ENCODE measurements around the gene ADM5. TPM values are rescaled to one million over a fixed set of nuclear protein-coding genes. Genes with fewer than 3 reads are reported as not detected.
A peak's percentile ranks its signal among the peaks of the same experiment; 100 is the strongest.

The ADM5 gene
- polyA plus RNA-seq, 2 of the 4 experiments (the other 2 are of a cell fraction), result 2.0 to 4.3 TPM

- no peak overlapping the region for H3K4me3 ChIP-seq
- ChIA-PET CTCF (interaction anchor here (1.5 to 4.5 kb wide), 5 partner anchors 11 to 35 kb away, joined by 5 to 29 read pairs (median 12); no protein-coding TSS in a partner anchor), POLR2A (interaction anchor here (1.3 kb wide), 1 partner anchor 97 kb away, joined by 3 read pairs; the partner anchor contains the start of gene FUZ)
- peak overlapping the region in 1 of 2 experiments; percentile 64; a peak in 2 of 6 replicates for H3K27ac ChIP-seq
- no peak for TF ChIP-seq CHD2 (IDR thresholded peaks at IDR 0.05; ENCODE audit: low read length, partially characterized antibody)
- TF ChIP-seq KDM5A (IDR thresholded peaks at IDR 0.05), result no peak
- no peak for TF ChIP-seq MAFK (IDR thresholded peaks at IDR 0.05; ENCODE audit: partially characterized antibody)
- 56% methylated on average over 3 of the region's 3 CpGs for WGBS (ENCODE audit: missing lambda C conversion rate)
- no peaks in the 10 kb centered on the region for H3K9me3 ChIP-seq
- no peak for ATAC-seq
- peaks cover 9% of the 10 kb centered on the region; the same call in 2 of the 3 replicates for H3K4me1 ChIP-seq
- no peak for DNase-seq (ENCODE audit: low read depth in 1 of 2, low spot score in 1 of 2)
- H3K4me2 ChIP-seq, result peak overlapping the region; percentile 44
- FAIRE-seq, result no peak
Measured at GRCh38 chr19:49716154-49716553, 26.8 kb downstream of the ADM5 start.

- Histone ChIP-seq H3K27ac (no peak overlapping the region), H3K4me3 (no peak overlapping the region), H3K9me3 (no peaks in the 10 kb centered on the region), H3K4me2 (no peak overlapping the region), H3K4me1 (no peaks in the 10 kb centered on the region; the same call in 2 of the 3 replicates)
- DNase-seq (ENCODE audit: low read depth in 1 of 2, low spot score in 1 of 2) (no peak), FAIRE-seq (no peak), ATAC-seq (no peak)
- ChIA-PET CTCF (interaction anchor here (0.9 to 4.5 kb wide), 16 partner anchors 9 to 172 kb away, joined by 3 to 29 read pairs (median 4); partner anchors contain the start of genes AP2A1 and FUZ), POLR2A (interaction anchor here (0.8 kb wide), 1 partner anchor 10 kb away, joined by 6 read pairs; no protein-coding TSS in a partner anchor)
- no peak for TF ChIP-seq REST (IDR thresholded peaks at IDR 0.05)
- TF ChIP-seq RAD21 (conservative IDR thresholded peaks at IDR 0.05 in 1 of 2, IDR thresholded peaks at IDR 0.05 in 1 of 2), result no peak
- TF ChIP-seq HMGXB4 (CRISPR knock-in tag; IDR thresholded peaks at IDR 0.05; ENCODE audit: borderline replicate concordance), result no peak
- TF ChIP-seq BHLHE40 (IDR thresholded peaks at IDR 0.05; ENCODE audit: low read depth, low read length), result no peak
- TF ChIP-seq BCL3 (IDR thresholded peaks at IDR 0.05), result no peak
- TF ChIP-seq PBX3 (IDR thresholded peaks at IDR 0.05), result no peak
- no peak for TF ChIP-seq GATA3 (IDR thresholded peaks at IDR 0.05; ENCODE audit: borderline replicate concordance)
- no peak for TF ChIP-seq MAFK (IDR thresholded peaks at IDR 0.05; ENCODE audit: partially characterized antibody)
- no peak for TF ChIP-seq TFCP2L1 (CRISPR knock-in tag; IDR thresholded peaks at IDR 0.05)
- TF ChIP-seq RFX5 (IDR thresholded peaks at IDR 0.05), result no peak
- TF ChIP-seq MYC (IDR thresholded peaks at IDR 0.05; ENCODE audit: borderline replicate concordance, low read length), result no peak
- no peak for TF ChIP-seq ZSCAN20 (CRISPR knock-in tag; IDR thresholded peaks at IDR 0.05)
- TF ChIP-seq NR3C1 (IDR thresholded peaks at IDR 0.05), result no peak
- no peak for TF ChIP-seq SREBF2 (IDR thresholded peaks at IDR 0.05)
- no peak for TF ChIP-seq CHD4 (IDR thresholded peaks at IDR 0.05; ENCODE audit: borderline replicate concordance)
- TF ChIP-seq SMC3 (IDR thresholded peaks at IDR 0.05), result no peak
- no peak for TF ChIP-seq HDAC2 (IDR thresholded peaks at IDR 0.05)
- 89% methylated on average over 8 of the region's 8 CpGs for WGBS (ENCODE audit: missing lambda C conversion rate)
Measured at GRCh38 chr19:49718511-49718910, 29.1 kb downstream of the ADM5 start.
